HG03135 (cell line): ENCODE measurements around the gene PPFIBP1.
"Not testable (repeated sequence)": the region's sequence is repeated elsewhere in the genome, so short reads cannot be mapped to it uniquely, and the experiment has no call there.

Source experiments
- ATAC-seq: cut with Tn5 transposase; IDR thresholded peaks from one replicate; pipeline ENCODE4 v1.9.1; 2021; ENCODE audit warnings: mild to moderate bottlenecking, moderate library complexity; ENCODE audit not compliant: unreplicated experiment

PPFIBP1 gene

DNA sequence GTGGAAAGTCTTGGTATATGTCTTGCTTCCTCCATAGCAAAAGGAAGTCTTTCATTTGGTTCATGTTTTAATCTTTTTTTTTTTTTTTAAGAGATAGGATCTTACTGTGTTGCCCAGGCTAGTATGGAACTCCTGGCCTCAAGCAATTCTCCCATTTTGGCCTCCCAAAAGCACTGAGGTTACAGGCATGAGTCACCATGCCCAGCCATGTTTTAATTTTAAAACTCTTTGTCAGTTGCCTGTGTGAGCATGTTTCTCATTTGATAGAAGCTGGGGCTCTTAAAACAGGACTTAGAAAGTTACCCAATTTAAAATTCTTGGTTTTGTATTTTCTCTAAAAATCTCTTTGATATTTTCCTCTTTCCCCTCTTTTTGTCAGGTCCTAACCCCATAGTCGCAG is 127.2 kb downstream of the PPFIBP1 start:
- ATAC-seq = no peak

DNA sequence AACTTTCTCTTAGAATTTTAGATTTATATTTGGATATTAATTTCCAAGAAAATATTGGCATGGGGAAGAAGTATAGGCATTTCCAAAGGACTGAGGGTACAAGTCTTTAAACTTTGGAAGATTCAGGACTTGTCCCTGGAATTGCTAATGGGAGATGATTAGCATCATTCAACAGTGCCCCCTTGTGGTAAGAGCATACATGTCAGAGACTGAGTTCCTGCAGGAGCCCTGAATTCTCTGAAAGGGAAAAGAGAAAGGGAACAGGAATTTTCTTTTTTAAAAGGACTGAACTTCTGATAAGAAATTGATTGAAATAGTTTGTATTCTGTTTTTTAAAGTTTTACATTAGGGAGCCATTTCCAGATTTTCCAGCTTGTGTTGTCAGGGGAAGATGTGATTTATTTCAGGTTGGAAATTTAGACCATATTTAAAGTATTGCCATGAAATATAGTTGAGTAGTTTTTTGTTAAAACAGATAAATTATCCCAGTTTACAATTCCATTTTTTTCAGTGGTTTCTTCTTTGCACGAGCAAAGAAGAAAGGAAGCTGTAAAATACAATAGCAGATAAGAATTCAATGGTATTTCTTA is 128.3 kb downstream of the PPFIBP1 start:
- no peak for ATAC-seq

DNA sequence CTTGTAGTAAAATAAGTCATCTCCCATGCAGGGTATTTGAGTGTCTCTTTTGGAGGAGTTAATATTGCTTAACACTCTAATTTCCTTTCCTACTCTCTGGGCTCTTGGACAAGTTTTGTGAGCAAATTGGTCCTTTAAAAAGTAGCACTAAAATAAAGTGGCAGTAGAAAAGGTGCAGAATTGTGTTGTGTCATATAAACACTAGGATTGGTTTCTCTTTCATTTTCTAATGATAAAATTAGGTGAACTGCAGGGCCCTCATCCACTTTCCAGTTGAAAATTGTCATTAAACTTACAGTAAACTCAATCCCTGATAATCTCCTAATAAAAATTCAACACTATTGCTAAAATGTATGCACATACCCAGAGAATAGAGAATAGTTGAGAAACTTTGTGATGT is 129.7 kb downstream of the PPFIBP1 start:
- no peak for ATAC-seq

DNA sequence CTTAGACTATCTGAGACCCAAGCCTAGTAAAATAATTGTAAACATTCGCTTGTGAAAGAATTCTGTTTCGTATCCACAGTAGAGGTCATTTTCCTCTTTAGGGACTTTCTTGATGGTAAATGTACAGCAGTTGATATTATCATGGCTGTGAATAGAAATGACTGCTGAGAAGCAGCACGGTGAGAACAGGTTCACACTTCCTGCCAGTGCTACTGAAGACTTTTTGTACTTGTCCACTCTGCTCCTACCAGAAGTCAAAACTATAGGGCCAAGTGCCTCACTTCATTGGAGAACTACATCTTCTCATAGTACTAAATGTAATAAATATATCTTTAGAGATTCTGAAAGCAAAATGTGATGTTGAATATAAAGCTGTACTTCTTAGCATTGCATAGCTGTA is 131.5 kb downstream of the PPFIBP1 start:
- not testable (repeated sequence) for ATAC-seq

DNA sequence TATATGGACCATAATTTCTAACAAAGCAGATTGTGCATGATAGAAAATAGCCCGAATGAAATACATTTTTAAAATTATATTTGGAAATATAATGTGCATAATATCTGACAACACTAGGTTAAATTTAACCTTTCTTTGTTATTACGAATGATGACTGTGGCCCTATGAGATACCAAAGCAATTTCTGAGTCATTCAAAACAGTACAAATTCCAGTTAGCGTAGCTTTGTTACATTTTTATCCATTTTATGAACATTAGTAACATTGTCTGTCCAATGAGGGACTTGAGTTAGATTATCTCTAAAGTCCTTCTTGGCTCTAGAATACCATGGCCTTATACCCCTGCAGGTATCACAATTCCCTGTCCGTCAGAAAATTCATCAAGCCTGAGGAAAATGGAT is 133.3 kb downstream of the PPFIBP1 start:
- no peak for ATAC-seq

DNA sequence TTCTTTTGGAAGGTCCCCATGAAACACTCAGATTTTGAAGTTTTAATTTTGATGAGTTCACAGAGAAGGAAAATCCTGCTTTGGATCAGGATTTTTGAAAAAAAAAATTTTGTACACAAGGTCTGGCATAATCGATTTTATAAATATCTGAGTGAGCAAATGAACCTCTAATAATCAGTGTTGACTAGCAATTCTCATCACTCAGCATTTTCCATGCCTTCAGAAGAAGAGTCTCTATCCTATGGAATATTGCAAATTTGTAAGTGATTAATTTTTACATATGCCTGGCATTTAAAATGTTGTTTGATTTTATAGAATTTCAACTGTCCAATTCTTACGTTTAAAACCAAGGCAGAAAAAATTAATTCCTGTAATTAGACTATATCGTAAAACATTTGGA is 141.7 kb downstream of the PPFIBP1 start:
- ATAC-seq = no peak

DNA sequence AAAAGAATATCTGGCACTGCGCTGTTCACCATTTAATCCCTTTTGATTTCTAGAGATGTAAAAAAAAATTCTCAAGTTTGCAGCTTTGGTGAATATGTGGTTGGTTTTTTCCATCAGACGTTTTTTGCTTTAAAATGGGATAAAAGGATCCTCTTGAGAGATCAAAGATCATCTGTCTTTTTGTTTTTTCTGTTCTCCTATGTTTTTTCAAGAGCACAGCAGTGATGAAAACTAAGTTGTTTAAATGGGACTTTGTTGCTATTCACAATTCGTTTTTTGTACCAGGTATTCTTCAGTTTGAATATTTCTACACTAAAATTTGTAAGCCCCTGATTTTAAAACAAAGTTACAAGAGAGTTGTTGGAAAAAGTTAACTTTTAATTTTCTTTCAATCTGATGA is 142.5 kb downstream of the PPFIBP1 start:
- ATAC-seq = no peak

DNA sequence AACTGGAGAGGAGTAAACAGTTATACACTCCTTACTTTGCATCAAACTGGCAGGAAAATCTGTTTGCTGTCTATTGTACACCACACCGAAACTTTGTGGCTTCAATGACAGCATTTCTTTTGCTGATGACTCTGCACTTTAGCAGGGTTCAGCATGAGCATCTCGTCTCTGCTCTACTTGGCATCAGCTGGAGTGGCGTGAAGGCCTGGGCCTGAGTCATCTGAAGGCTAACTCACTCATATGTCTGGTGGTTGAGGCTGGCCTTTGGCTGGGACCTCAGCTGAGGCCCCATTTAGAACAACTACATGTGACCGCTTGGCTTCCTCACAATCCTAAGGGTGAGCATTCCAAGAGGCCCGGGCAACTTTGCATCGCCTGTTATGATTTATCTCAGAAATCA is 143.5 kb downstream of the PPFIBP1 start:
- no peak for ATAC-seq

DNA sequence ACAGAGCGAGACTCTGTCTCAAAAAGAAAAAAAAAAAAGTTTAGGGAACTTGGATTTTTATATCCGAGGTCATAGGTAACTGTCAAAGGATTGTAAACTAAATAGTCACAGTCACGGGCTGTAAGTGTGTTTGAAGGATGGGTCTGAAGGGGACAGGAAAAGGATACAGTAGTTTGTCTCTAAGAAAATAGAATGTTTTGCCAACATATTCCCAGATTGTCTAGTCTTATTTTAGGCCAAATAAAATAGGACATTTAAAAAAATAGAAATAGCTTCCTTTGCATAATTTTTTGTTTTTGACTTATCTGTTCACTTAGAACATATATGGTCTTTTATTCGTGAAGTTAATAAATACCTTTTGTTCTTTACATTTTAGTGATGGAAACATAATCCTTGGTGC is 148.0 kb downstream of the PPFIBP1 start:
- no peak for ATAC-seq

DNA sequence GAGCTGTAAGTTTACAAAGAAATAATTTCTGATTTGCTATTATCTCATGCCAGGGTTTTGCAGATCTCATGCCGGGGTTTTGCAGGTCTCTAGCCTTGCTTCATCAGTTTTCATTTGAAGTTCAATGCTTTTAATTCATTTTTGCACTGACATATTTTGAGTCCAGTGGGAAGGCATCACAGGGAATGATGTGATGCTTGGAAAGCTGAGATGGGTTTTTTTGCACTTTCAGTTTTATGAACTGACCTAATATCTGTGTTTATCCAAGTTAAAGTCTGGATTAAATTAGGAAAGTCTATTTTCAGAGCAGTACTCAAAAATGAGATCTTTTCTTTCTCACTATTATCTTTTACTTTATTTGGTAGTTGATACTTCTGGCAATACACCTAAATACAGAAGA is 148.6 kb downstream of the PPFIBP1 start:
- ATAC-seq = no peak

DNA sequence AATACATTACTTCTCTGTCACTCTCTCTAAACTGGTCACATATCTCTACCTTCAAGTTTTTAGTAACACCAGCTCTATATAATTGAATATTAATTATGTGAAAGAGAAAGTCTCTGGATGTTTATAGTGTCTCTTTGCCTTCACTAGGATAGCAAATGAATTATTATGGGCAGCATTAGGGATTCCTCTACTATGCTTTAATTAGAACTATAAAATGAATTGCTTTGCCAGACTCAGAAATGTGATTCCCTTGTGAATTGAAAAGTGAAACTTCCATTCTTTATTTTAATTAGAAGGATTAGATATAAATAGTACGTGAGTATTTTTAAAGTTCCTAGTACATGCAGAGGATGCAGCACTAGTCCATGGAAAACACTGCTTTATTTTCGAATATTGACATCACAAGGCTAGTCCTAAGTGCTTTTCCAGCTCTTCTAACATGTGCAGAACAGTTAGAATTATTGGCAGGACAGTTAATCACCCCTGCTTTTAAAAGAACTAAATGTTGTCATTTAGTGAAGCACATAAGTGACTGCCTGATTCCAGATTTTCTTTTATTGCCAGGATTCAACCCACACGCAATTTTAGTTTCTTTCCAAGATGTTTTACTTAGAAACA is 149.2 kb downstream of the PPFIBP1 start:
- no peak for ATAC-seq

DNA sequence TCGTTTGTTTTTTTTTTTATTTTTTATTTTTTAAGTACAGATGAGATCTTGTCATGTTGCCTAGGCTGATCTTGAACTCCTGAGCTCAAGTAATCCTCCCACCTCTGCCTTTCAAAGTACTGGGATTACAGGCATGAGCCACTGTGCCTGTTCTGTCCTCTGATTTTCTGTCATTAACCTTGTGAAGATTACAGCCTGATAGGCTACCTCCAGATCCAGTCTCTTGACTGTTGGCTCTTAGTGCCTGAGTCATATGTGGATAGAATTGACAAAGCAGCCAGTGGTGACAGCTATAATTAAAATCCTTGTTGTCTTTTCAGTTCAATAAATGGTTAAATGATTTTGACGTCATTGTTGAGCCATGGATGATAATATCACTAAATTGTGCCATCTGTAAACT is 151.0 kb downstream of the PPFIBP1 start:
- ATAC-seq = no peak

DNA sequence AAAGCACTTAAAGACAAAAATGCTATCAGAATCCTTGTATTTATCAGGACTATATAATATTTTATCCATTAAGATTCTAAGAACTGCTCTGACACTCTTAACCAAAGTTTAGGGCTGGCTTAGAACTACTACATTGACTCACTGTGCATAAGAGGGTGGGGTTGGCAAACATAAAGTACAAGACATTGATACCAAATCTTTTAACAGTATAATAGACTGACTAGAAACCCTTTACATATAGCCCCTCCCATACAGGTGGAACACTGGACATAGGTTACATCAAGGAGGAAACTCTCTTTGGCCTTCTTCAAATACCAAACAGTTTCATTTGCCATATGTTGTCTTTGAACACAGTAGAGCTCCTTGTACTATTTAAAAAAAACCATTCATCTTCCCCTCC is 156.6 kb downstream of the PPFIBP1 start:
- ATAC-seq = no peak

DNA sequence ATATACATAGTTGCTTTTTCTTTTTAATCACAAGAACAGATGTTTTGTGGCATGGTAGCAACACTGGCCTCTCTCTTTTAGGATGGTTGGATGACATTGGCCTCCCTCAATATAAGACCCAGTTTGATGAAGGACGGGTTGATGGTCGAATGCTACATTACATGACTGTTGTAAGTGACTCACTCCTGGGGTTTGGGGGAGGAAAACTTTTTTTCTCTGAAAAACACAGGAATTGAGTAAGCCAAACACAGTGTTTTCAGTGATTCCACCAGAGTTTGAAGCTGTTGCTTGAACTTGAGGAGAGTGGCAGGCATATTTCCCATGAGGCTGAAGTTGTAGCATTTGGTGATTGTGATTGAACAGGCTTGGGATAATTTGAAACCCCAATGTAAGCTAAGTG is 158.5 kb downstream of the PPFIBP1 start:
- no peak for ATAC-seq

DNA sequence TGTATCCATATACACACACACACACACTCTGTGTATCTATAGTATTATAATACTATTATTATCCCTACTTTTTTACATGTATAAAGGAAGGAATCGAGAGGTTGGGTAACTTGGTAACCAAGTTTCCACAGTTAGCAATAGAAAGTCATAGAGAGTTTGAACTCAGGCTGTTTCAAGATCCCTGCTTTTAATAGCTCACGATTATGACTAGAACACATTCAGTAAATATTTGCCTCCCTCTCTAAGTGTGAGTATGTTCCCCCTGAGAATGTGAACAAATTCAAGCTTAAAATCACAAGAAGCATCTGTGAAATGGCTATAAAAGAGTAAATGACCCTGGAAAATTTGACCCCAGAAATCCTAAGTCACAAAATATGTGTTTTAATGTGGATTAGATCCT is 161.3 kb downstream of the PPFIBP1 start:
- ATAC-seq = no peak

DNA sequence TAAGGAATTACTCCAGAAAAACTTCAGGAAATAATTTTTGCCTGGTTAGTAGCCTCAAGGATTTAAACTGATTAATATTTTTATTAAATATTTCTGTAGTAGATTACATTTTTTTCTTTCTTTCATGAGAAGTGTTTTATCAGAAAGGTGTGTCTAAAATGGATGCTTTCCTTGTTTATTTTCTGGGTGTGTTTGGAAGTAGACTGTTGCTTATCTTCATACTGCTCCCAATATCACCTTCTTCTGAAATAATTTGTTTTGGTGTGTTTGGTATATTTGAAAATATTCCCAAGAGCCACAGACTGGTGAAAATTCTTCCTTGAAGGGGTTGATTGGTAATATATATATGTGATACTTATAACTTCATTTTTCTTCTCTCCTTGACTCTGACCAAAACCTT is 162.1 kb downstream of the PPFIBP1 start:
- no peak for ATAC-seq

DNA sequence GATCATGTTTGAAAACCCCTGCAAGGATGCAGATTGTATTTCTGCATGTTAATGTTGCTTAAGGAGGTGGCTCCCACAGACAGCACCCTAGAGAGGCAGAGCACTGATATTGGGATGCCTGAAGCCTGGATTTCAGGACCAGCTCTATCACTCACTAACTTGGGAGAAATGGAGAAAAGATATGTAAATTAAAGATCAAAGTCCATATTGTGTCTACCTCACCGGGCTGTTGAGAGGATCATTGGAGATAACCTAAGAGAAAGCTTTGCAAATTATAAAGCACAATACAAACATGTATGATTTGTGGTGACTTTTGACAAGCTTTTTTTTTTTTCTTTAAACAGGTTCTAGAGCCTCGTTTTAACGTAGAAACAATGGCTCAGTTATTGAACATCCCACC is 164.7 kb downstream of the PPFIBP1 start:
- no peak for ATAC-seq

DNA sequence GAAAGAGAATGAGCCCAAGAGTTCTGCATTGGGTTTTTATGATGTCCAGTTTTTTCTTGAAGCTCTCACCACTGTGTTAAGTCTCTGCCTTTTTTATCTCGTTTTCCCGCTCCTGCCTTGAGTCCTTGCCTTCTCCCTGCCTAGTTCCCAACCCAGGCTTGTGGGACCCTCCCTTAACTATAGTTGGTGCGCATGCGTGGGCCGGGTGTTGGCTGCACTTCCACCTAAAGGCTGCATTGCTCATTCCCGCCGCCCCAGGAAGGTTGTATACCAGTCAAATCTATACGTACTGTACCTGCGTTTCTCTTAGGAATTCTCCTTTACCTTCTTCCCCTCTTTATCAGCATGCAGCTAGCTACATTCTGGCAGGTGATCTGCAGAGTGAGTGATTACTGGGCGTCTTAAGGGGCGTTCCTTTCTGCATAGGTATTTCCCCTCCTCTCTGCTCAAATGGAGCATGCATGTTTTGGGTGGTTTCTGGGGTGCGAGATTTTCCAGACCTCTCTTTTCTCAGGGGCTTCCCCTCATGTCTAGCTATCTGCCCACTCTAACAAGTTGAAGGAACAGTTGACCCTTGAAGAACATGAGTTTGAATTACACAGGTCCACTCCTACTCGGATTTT is 165.7 kb downstream of the PPFIBP1 start:
- ATAC-seq = no peak

DNA sequence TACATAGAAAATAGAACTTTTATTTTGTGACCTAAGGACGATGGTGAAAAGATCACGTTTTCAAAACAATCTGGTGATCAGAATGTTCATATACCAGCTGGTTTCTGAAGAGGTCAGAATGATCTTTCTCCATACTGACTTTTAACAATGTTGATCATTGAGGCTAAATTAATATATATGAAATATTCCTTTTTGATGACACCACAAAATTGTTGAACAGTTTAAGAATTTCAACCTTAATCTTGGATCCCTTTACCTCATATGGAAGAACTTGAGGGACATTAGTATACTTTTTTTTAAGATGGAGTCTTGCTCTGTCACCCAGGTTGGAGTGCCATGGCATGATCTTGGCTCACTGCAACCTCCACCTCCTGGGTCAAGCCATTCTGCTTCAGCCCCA is 169.4 kb downstream of the PPFIBP1 start:
- no peak for ATAC-seq

DNA sequence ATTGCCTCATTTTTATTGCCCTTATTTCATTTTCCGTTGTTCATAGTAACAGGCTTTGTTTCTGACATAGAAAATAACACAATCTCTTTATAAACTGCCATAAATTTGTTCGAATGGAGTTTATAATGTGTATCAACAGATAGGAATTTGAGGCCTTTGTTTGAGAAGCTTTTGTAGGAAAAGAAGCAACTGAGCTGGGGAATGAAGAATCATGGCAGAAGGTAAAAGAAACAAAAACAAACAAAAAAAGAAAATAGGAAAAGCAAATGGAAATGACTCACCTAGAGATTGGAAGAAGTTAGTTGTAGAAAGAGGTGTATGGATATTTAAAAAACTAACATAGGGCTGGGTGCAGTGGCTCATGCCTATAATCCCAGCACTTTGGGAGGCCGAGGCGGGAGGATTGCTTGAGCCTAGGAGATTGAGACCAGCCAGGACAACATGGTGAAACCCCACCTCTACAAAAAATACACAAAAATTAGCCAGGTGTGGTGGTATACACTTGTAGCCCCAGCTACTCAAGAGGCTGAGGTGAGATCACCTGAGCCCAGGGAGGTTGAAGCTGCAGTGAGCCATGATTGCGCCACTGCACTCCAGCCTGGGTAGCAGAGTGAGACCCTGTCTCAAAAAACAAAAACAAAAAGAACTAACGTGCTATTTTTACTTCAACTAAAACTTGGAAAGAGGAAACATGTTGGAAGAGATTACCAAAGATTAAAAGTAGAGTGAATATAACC is 171.7 kb downstream of the PPFIBP1 start:
- ATAC-seq = no peak

DNA sequence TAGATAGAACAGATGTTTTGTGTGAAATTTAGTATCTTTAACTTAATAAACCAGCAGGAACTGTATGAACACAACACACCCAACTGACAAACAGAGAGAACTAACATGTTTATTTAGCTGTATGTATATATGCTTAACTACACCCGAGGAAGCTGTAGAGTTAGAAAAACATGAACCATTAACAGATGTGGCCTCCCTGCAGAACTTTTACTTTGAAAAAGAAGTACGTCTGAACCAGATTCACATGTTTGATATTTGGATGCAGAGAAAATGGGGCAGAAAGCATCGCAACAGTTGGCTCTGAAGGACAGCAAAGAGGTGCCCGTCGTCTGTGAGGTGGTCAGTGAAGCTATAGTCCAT is 172.3 kb downstream of the PPFIBP1 start, which contains the start of gene REP15:
TSS of gene REP15 (plus strand) at position 155 of the 360 bp plus-strand sequence. CDS start at position 271, 116 bp downstream.
- no peak for ATAC-seq
